Renal cortex interstitium (tissue), 11 donors: ENCODE data around the gene SPEF2. TPM values are rescaled to one million over a fixed set of nuclear protein-coding genes. Genes with fewer than 3 reads are reported as not detected.

Source experiments
- DNase-seq, 11 donors: peaks; one replicate each; pipeline ENCODE4 v3.0.0-alpha.2; 2013; ENCODE audit warnings: low read depth in 9 of 11, low spot score in 4 of 11; ENCODE audit errors: extremely low read depth in 1 of 11
- polyA plus RNA-seq, 3 donors: library from polyadenylated mRNA; unstranded; fragments of 120-200 nt; gene quantifications; one replicate each; pipeline ENCODE4 v1.2.1, GENCODE V29; 2013; ENCODE audit not compliant: insufficient read length in 3 of 3

Gene SPEF2
- polyA plus RNA-seq, 3 donors: 43.4 to 71.2 (median 55.2) TPM

DNA sequence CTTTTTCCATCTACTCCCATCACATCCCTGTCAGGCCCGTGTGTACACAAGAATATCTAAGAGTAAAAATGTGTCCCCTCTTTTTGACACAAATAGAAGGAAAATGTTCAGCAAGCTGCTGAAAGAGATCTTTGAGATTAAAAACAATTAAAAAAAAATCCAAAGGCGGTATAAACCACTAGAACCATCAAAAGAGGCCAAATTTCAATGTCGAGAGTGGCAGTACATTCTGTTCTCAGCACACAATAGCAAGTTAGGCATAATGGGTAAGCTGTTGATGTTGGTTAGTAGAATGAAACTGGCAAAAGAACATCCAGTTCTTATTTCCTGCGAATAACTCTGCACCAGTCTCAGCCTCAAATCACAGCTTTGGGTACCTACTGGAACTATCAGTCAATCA lies 143.9 kb downstream of the SPEF2 start:
- DNase-seq: no peak

- no peak for DNase-seq
These were observed 144.7 kb downstream of the SPEF2 start for GRCh38 chr5:35762368-35762767.

DNA sequence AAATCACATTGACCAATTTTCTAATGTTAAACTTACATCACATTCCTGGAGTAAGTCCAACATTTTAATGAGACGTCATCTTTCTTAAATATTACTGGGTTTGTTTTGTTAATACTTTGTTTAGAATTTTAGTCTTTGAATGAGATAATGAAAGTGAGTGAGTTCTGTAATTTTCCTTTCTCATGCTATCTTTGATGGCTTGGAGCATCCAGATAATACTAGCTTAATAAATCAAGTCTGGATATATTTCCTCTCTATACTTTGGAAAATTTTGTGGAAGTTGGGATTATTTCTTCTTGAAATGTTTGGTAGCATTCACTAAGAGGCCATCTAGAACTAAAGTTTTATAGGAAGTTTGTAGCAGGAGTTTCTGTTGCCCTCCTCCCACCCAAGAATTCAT lies 148.3 kb downstream of the SPEF2 start:
- no peak for DNase-seq

- DNase-seq: no peak
These were observed 153.6 kb downstream of the SPEF2 start for GRCh38 chr5:35771300-35771699.

DNA sequence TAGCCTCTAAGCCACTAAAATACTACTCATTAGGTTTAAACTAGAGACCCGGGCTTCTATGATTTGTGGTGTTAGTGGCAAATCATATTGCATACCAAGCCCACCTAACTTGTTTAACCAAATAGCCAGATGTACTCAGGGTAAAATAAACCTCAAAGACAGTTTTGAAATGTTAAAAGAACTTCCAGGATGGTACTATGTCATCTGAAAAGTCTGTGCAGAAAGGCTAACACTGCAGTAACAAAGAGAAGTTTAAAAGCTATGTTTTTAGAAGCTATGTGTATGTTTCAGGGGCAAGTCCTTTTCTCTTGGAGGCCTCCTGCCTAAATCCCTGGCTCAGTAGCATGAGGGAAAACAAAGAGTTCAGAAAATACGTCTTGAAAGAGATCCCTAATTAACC lies 154.2 kb downstream of the SPEF2 start:
- no peak for DNase-seq

DNA sequence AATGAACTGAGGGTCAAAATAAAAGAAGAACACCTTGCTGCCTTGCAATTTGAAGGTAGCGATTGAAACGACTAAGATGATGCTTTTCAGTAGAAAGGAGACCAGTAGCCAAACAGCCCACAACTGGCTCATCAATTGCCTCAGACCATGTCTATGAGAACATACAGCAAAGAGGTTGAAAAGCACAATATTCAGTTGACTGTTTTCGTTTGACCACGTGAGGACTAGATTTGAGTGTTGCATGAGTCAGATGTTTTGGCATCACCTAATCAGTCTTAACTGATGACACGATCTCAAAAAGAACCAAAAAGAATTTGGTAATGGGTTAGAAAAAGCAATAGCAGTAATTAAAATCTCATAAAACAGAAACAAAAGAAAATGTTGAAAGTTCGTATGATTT lies 156.3 kb downstream of the SPEF2 start:
- no peak for DNase-seq

DNA sequence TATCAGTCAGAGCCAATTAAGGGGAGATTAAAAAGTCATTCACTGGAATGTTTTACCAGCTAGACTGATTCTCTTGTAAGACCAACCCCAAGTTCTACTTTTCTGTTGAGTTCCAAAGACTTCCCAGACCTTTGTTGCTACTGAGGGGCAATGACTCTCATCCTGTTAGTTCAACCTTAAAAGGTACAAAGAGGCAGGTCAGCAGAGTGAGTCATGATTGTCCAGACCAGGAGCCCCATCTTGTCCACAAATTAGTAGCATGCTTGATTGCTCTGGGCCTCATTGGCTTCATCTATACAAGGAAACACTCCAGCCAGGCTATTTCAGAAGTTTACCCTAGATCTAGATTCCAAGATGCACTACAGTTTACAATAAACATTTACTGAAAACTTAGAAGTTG lies 159.1 kb downstream of the SPEF2 start:
- no peak for DNase-seq

DNA sequence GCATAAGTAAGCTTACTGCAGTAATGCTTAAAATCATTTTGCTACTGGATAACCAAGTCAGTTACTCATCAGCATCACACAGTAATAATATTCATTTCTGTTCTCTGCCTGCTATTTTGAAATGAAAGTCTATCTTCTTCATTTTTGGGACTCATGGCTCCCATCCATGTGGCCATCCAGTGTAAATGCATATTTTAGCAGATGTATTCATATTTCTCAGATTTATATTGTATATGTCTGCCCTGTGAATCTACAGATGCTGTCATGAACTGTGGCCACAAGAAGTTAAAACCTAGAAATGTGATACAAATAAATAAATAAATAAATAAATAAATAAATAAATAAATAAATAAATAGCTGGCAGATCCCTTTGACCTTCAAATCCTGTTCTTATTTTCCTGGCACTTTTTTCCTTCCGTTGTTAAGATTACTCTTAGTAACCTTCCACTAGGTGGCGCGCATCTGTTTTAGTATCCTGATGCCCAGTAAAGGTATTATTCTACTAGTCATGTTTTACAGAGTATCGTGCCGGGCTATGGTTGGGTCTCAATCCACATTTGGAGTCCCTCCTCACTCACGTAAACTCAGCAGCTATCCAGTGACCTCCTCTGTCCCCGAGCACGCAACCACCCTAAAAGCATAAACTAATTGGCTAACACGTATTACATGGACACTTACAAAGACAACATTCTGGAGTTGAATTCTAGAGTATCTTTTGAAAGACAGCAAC lies 159.9 kb downstream of the SPEF2 start:
- DNase-seq: peak in 10 of 11 donors; percentile 21 to 49 (median 42)

DNA sequence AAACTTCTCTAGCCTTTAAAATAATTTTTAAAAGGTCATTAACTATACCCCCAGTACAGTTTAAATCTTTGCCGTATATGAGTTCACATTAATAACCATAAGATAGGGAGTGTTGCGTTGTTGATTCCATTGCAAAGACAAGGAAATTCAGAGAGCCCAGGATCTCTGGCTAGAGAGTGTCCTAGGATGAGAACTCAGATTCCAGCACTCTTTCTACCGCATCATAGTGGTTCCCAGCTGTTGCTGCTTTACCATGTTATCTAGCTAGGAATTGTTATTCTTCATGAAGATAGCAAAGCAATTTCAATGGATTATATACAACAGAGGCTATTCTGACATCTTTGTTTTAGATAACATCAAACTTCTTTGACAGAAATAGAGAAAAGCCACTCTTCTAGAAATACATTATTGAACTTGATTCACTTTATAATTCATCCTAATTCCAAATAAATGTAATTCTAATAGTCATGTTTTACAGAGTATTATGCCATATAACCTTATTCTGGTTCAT lies 160.7 kb downstream of the SPEF2 start:
- DNase-seq: no peak

DNA sequence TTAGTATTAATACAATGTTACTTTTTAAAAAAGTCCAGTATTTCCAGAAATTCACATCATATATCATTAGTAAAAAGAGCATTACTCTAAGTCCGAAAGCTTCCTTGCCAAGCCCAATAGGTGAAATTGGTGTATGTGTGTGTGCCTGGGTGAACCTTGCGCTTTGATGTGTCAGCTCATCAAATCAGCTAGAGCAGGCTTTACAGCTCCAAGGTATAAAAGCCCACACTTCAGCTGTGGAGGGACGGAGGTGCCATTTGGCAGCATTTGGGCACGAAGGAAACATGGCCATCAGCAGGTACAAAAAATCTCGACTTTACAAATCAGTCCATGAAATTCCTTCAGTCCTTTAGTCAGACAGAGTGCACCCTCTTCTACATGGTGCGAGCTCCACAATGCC lies 162.6 kb downstream of the SPEF2 start:
- DNase-seq: no peak

GRCh38 chr5:35781181-35781790 lies 163.6 kb downstream of the SPEF2 start:
- peak in 3 of 11 donors; percentile 6 to 29 (median 18) for DNase-seq

DNA sequence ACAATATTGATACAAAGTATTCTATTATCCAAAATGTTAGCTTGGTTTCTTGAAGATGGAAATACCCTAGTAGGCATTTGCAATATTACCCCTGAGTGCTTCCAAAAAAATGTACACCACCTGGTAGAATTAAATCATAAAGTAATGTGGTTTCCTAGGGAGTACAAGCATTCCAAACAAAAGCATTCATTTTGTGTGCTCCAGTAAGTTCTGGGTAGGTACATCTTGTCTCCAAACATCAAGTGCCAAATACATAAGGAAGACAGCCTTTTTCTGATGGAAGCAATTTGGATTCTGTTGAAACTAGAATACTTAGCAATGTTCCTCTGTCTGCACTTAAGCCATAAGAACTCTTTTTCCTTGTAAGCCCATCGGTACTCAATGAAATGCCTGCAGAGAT lies 165.9 kb downstream of the SPEF2 start:
- no peak for DNase-seq

- no peak for DNase-seq
These were observed 168.0 kb downstream of the SPEF2 start for GRCh38 chr5:35785601-35786085.

- no peak for DNase-seq
These were observed 171.1 kb downstream of the SPEF2 start for GRCh38 chr5:35788724-35789123.

DNA sequence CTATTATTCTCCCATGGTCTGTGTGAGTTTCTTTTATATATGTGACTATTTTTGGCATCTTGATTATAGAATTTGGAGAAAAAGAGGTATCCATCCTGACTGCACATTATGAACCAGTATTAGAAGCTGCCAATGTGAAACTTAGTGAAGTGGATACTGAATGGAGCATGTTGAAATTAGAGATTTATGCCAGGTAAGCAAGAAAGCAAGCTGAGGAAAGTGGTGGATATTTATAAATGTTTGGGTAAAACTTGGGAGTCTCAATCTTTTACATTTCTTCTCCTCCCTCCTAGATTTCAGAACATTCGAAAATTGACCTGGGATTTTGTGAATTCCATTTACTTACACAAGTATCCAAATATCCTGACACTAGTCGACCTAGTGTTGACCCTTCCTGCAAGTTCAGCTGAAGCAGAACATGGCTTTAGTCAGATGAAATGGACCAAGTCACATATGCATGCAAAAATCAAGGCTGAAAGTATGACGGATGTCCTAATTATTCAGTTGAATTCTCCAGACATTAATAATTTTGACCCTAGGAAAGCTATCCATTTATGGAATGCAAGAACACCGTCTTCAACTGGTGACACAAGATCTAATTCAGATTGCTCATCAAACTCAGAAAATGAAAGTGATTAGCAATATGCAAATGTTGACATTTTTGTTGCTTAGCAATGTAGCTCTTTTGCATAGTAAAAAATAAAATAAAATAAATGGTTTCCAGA lies 172.2 kb downstream of the SPEF2 start:
- no peak for DNase-seq

GRCh38 chr5:35790457-35790822 lies 172.8 kb downstream of the SPEF2 start:
- DNase-seq: no peak

GRCh38 chr5:35794328-35794619 lies 176.6 kb downstream of the SPEF2 start:
- no peak for DNase-seq

DNA sequence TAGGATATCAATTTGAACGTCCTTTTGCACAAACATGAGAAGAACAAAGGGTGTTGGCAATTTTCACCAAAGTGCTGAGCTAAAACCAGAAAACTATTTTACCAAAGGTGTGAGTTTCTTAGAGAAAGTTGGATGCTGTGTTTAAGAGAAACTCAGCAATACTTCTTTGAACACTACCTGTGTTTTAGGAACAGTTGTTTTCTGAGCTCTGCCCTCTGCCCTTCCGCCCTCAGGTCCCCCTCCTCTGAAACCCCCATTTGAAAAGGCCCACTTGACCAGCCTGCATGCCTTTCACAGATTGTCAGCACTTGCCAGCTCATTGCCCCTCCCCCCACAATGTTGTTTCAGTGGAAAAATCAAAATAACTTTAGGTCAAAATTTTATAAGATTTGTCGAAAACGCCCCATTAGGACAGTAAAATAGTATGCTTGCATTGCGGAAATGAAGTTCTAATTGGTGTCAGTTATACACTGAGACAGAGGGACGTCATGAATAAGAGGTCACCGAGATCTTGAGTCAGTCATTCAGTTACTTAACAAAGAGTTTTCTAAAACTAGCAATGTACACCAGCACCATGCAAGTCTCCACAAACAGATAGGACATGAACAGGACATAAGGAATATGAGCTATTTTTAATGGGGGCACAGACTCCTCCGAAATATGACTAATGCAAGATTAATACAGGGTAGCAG lies 177.2 kb downstream of the SPEF2 start:
- no peak for DNase-seq

GRCh38 chr5:35799181-35799580 lies 181.5 kb downstream of the SPEF2 start:
- no peak for DNase-seq

- no peak for DNase-seq
These were observed 182.1 kb downstream of the SPEF2 start for GRCh38 chr5:35799753-35800152.
